ENCODE measurements around the gene SLC5A1. TPM values are rescaled to one million over a fixed set of nuclear protein-coding genes. Genes with fewer than 3 reads are reported as not detected.
"Not testable (repeated sequence)": the region's sequence is repeated elsewhere in the genome, so short reads cannot be mapped to it uniquely, and the experiment has no call there.

The SLC5A1 gene
- total RNA-seq, 2 experiments from 2014 or later: not detected

GRCh38 chr22:32137731-32138324 lies 94.8 kb downstream of the SLC5A1 start:
- CTCF ChIA-PET; POLR2A ChIA-PET; H3K36me3 Mint-ChIP-seq (ENCODE audit: low read depth); H3K27me3 Mint-ChIP-seq (ENCODE audit: low read depth); H3K9me3 Mint-ChIP-seq (ENCODE audit: insufficient read depth): not testable (repeated sequence)
- ATAC-seq (peak; percentile 69), DNase-seq (peak; percentile 78)
- Mint-ChIP-seq H3K27ac (peak overlapping the region; percentile 76), H3K4me1 (ENCODE audit: low read depth) (peaks cover 36% of the 10 kb centered on the region), H3K4me3 (peak overlapping the region; percentile 69)

GRCh38 chr22:32138576-32138975 lies 95.5 kb downstream of the SLC5A1 start:
- Mint-ChIP-seq H3K4me3 (peak overlapping the region; percentile 69), H3K4me1 (ENCODE audit: low read depth) (peaks cover 44% of the 10 kb centered on the region)
- H3K27me3 Mint-ChIP-seq (ENCODE audit: low read depth); ATAC-seq; H3K27ac Mint-ChIP-seq; H3K36me3 Mint-ChIP-seq (ENCODE audit: low read depth); CTCF ChIA-PET; POLR2A ChIA-PET; DNase-seq; H3K9me3 Mint-ChIP-seq (ENCODE audit: insufficient read depth): not testable (repeated sequence)

GRCh38 chr22:32140688-32141087 lies 97.6 kb downstream of the SLC5A1 start:
- POLR2A ChIA-PET; H3K27me3 Mint-ChIP-seq (ENCODE audit: low read depth); DNase-seq; H3K27ac Mint-ChIP-seq; H3K4me3 Mint-ChIP-seq; H3K36me3 Mint-ChIP-seq (ENCODE audit: low read depth); H3K9me3 Mint-ChIP-seq (ENCODE audit: insufficient read depth): not testable (repeated sequence)
- CTCF ChIA-PET: interaction anchor here (2.2 kb wide), 1 partner anchor 126 kb away, joined by 7 read pairs; no protein-coding TSS in a partner anchor
- ATAC-seq: peak; percentile 49
- peaks cover 60% of the 10 kb centered on the region for H3K4me1 Mint-ChIP-seq (ENCODE audit: low read depth)

GRCh38 chr22:32142600-32142999 lies 99.5 kb downstream of the SLC5A1 start:
- Mint-ChIP-seq H3K4me1 (ENCODE audit: low read depth) (peaks cover 54% of the 10 kb centered on the region), H3K27ac (peak overlapping the region; percentile 61), H3K36me3 (ENCODE audit: low read depth) (peaks cover 2% of the 10 kb centered on the region), H3K4me3 (no peak overlapping the region), H3K27me3 (ENCODE audit: low read depth) (no peaks in the 10 kb centered on the region), H3K9me3 (ENCODE audit: insufficient read depth) (peaks cover 3% of the 10 kb centered on the region)
- ChIA-PET POLR2A (interaction anchor here (0.6 kb wide), 1 partner anchor 332 kb away, joined by 4 read pairs; the partner anchor contains the start of gene FBXO7), CTCF (interaction anchor here (1.2 to 2.2 kb wide), 2 partner anchors 59 to 124 kb away, joined by 3 to 7 read pairs; no protein-coding TSS in a partner anchor)
- peak; percentile 37 for ATAC-seq
- no peak for DNase-seq

- Mint-ChIP-seq H3K36me3 (ENCODE audit: low read depth) (no peaks in the 10 kb centered on the region), H3K4me3 (no peak overlapping the region), H3K9me3 (ENCODE audit: insufficient read depth) (peaks cover 3% of the 10 kb centered on the region), H3K27ac (no peak overlapping the region), H3K4me1 (ENCODE audit: low read depth) (peaks cover 40% of the 10 kb centered on the region), H3K27me3 (ENCODE audit: low read depth) (peaks cover 7% of the 10 kb centered on the region)
- ChIA-PET CTCF (interaction anchor here (0.9 kb wide), 1 partner anchor 121 kb away, joined by 3 read pairs; no protein-coding TSS in a partner anchor), POLR2A (no interaction called here)
- ATAC-seq (peak; percentile 40), DNase-seq (no peak)
These were observed 101.6 kb downstream of the SLC5A1 start for GRCh38 chr22:32144496-32145274.

GRCh38 chr22:32147128-32147527 lies 104.1 kb downstream of the SLC5A1 start:
- H3K4me1 Mint-ChIP-seq (ENCODE audit: low read depth): peaks cover 37% of the 10 kb centered on the region
- H3K4me3 Mint-ChIP-seq; DNase-seq; POLR2A ChIA-PET; H3K27me3 Mint-ChIP-seq (ENCODE audit: low read depth); H3K27ac Mint-ChIP-seq; ATAC-seq; H3K9me3 Mint-ChIP-seq (ENCODE audit: insufficient read depth); CTCF ChIA-PET; H3K36me3 Mint-ChIP-seq (ENCODE audit: low read depth): not testable (repeated sequence)

- POLR2A ChIA-PET; CTCF ChIA-PET; H3K9me3 Mint-ChIP-seq (ENCODE audit: insufficient read depth); H3K36me3 Mint-ChIP-seq (ENCODE audit: low read depth); H3K4me3 Mint-ChIP-seq; DNase-seq; H3K27me3 Mint-ChIP-seq (ENCODE audit: low read depth); H3K27ac Mint-ChIP-seq; ATAC-seq: not testable (repeated sequence)
- peaks cover 33% of the 10 kb centered on the region for H3K4me1 Mint-ChIP-seq (ENCODE audit: low read depth)
These were observed 105.3 kb downstream of the SLC5A1 start for GRCh38 chr22:32148372-32148771.

- H3K4me1 Mint-ChIP-seq (ENCODE audit: low read depth): peaks cover 15% of the 10 kb centered on the region
- H3K9me3 Mint-ChIP-seq (ENCODE audit: insufficient read depth); H3K4me3 Mint-ChIP-seq; H3K36me3 Mint-ChIP-seq (ENCODE audit: low read depth); CTCF ChIA-PET; DNase-seq; H3K27ac Mint-ChIP-seq; POLR2A ChIA-PET; ATAC-seq: not testable (repeated sequence)
- H3K27me3 Mint-ChIP-seq (ENCODE audit: low read depth): peaks cover 14% of the 10 kb centered on the region
These were observed 107.6 kb downstream of the SLC5A1 start for GRCh38 chr22:32150647-32151046.

- ATAC-seq; POLR2A ChIA-PET; H3K27ac Mint-ChIP-seq; DNase-seq; H3K9me3 Mint-ChIP-seq (ENCODE audit: insufficient read depth); H3K4me3 Mint-ChIP-seq; CTCF ChIA-PET; H3K36me3 Mint-ChIP-seq (ENCODE audit: low read depth): not testable (repeated sequence)
- Mint-ChIP-seq H3K27me3 (ENCODE audit: low read depth) (peaks cover 16% of the 10 kb centered on the region), H3K4me1 (ENCODE audit: low read depth) (peaks cover 15% of the 10 kb centered on the region)
These were observed 108.6 kb downstream of the SLC5A1 start for GRCh38 chr22:32151641-32152040.

GRCh38 chr22:32154727-32155126 lies 111.7 kb downstream of the SLC5A1 start:
- Mint-ChIP-seq H3K4me1 (ENCODE audit: low read depth) (peaks cover 15% of the 10 kb centered on the region), H3K27me3 (ENCODE audit: low read depth) (peaks cover 15% of the 10 kb centered on the region)
- H3K4me3 Mint-ChIP-seq; H3K9me3 Mint-ChIP-seq (ENCODE audit: insufficient read depth); CTCF ChIA-PET; ATAC-seq; DNase-seq; POLR2A ChIA-PET; H3K36me3 Mint-ChIP-seq (ENCODE audit: low read depth); H3K27ac Mint-ChIP-seq: not testable (repeated sequence)

GRCh38 chr22:32157632-32158031 lies 114.6 kb downstream of the SLC5A1 start:
- H3K27ac Mint-ChIP-seq; DNase-seq; H3K4me3 Mint-ChIP-seq; H3K9me3 Mint-ChIP-seq (ENCODE audit: insufficient read depth); H3K36me3 Mint-ChIP-seq (ENCODE audit: low read depth); CTCF ChIA-PET: not testable (repeated sequence)
- POLR2A ChIA-PET: interaction anchor here (0.5 kb wide), 1 partner anchor 413 kb away, joined by 3 read pairs; no protein-coding TSS in a partner anchor
- peak; percentile 27 for ATAC-seq
- Mint-ChIP-seq H3K4me1 (ENCODE audit: low read depth) (peaks cover 11% of the 10 kb centered on the region), H3K27me3 (ENCODE audit: low read depth) (peaks cover 15% of the 10 kb centered on the region)

GRCh38 chr22:32158712-32159533 lies 115.9 kb downstream of the SLC5A1 start, which contains the start of gene C22orf42:
TSS of gene C22orf42 (minus strand) at chr22:32159303. CDS start at chr22:32159215, 88 bp downstream.
- CTCF ChIA-PET: no interaction called here
- Mint-ChIP-seq H3K9me3 (ENCODE audit: insufficient read depth) (no peaks in the 10 kb centered on the region), H3K36me3 (ENCODE audit: low read depth) (no peaks in the 10 kb centered on the region), H3K27ac (no peak within 1 kb of the TSS), H3K4me1 (ENCODE audit: low read depth) (peaks cover 4% of the 10 kb centered on the region), H3K4me3 (no peak within 1 kb of the TSS), H3K27me3 (ENCODE audit: low read depth) (peaks cover 22% of the 10 kb centered on the region)
- ATAC-seq (no peak), DNase-seq (no peak)
- POLR2A ChIA-PET: no interaction called here
